A549 (cell line): Measurements from ENCODE around the gene SLC26A2. TPM values are rescaled to one million over a fixed set of nuclear protein-coding genes. Genes with fewer than 3 reads are reported as not detected.

Experiments
- ATAC-seq, 2 experiments: fragments of 200-7000 bp in 1 of 2; fragments of >200 bp in 1 of 2; cut with Nextera tagmentation in 1 of 2; cut with Tn5 transposase in 1 of 2; 3 replicates each; pipeline versions ENCODE4 v1.8.0 to v1.9.1; 2018 to 2020; ENCODE audit warnings: mild to moderate bottlenecking in 1 of 2, moderate library complexity in 1 of 2
- CTCF ChIA-PET: fragments of 300-600 bp; sonication (Branson Sonifier 250); formaldehyde crosslinking; extraction: SDS; loops from one replicate; lab custom pipeline; 2021; ENCODE audit warnings: antibody characterized with exemption, inconsistent platforms; lab: Yijun Ruan, JAX
- POLR2A ChIA-PET: fragments of 350-600 bp; formaldehyde crosslinking; extraction: SDS; loops from one replicate; lab custom pipeline; 2021; ENCODE audit warnings: antibody characterized with exemption, inconsistent platforms; lab: Yijun Ruan, JAX
- DNase-seq, 2 experiments: peaks; one replicate each; pipeline versions ENCODE4 v3.0.0 to v3.0.0-alpha.2; 2011 to 2016; ENCODE audit warnings: low read depth in 1 of 2, low spot score in 1 of 2
- FAIRE-seq: peaks from 2 replicates; lab custom pipeline; 2011; peaks lifted over from hg19 to GRCh38; lab: Jason Lieb, UNC
- H3K27ac ChIP-seq, 2 experiments: fragments of >200 bp; sonication (Bioruptor Twin); formaldehyde crosslinking; 3 replicates each; pipeline ENCODE4 v1.5.1; 2016 to 2017
- H3K4me1 ChIP-seq: fragments of >200 bp; sonication (Bioruptor Twin); formaldehyde crosslinking; 3 replicates; pipeline ENCODE4 v1.6.1; 2016
- H3K4me2 ChIP-seq: fragments of >200 bp; sonication (Bioruptor Twin); formaldehyde crosslinking; 3 replicates; pipeline ENCODE4 v1.6.1; 2016
- H3K4me3 ChIP-seq: fragments of >200 bp; sonication (Bioruptor Twin); formaldehyde crosslinking; 3 replicates; pipeline ENCODE4 v1.5.1; 2016
- H3K9me3 ChIP-seq: fragments of >200 bp; sonication (Bioruptor Twin); formaldehyde crosslinking; 3 replicates; pipeline ENCODE4 v1.6.1; 2016
- BHLHE40 ChIP-seq: IDR thresholded peaks from 2 replicates; pipeline ENCODE4 v1.6.1; 2012; ENCODE audit warnings: low read depth, low read length, inconsistent platforms
- CHD2 ChIP-seq: fragments of 150-350 bp; IDR thresholded peaks from 2 replicates; pipeline ENCODE4 v1.6.1; 2014; ENCODE audit warnings: low read length; ENCODE audit not compliant: partially characterized antibody
- CHD4 ChIP-seq: fragments of 200-600 bp; sonication (generic); IDR thresholded peaks from 2 replicates; pipeline ENCODE4 v1.6.1; 2016; ENCODE audit warnings: antibody characterized with exemption, mild to moderate bottlenecking, borderline replicate concordance
- EP300 ChIP-seq, 2 experiments: fragments of >200 bp; sonication (Bioruptor Twin); formaldehyde crosslinking; IDR thresholded peaks; 2 replicates in 1 of 2; 3 replicates in 1 of 2; pipeline ENCODE4 v1.6.1; 2016 to 2017
- FOSB ChIP-seq: fragments of 250-450 bp; sonication (Bioruptor Pico); IDR thresholded peaks from 2 replicates; pipeline ENCODE4 v1.5.0; 2020; ENCODE audit warnings: mild to moderate bottlenecking, moderate library complexity
- HOXB5 ChIP-seq: fragments of 250-450 bp; sonication (Bioruptor Pico); IDR thresholded peaks from 2 replicates; pipeline ENCODE4 v1.5.0; 2020; ENCODE audit warnings: mild to moderate bottlenecking, moderate library complexity
- JUN ChIP-seq, 2 experiments: fragments of >200 bp; sonication (Bioruptor Twin); formaldehyde crosslinking; IDR thresholded peaks; 2 replicates in 1 of 2; 3 replicates in 1 of 2; pipeline ENCODE4 v1.6.1; 2016 to 2017
- KDM1A ChIP-seq: fragments of 200-600 bp; sonication (generic); IDR thresholded peaks from 2 replicates; pipeline ENCODE4 v1.6.1; 2016; ENCODE audit warnings: low read depth, mild to moderate bottlenecking
- MAFK ChIP-seq: fragments of 450-650 bp; IDR thresholded peaks from 2 replicates; pipeline ENCODE4 v1.6.1; 2014; ENCODE audit not compliant: partially characterized antibody
- MAZ ChIP-seq: fragments of 150-350 bp; IDR thresholded peaks from 2 replicates; pipeline ENCODE4 v1.6.1; 2014; ENCODE audit warnings: antibody characterized with exemption, low read depth, low read length, borderline replicate concordance
- PHF8 ChIP-seq: fragments of 200-600 bp; sonication (generic); IDR thresholded peaks from 2 replicates; pipeline ENCODE4 v1.6.1; 2016; ENCODE audit warnings: low read depth, mild to moderate bottlenecking, antibody characterized with exemption, moderate library complexity, borderline replicate concordance
- RAD21 ChIP-seq, 2 experiments: fragments of >200 bp in 1 of 2; sonication (Bioruptor Twin) in 1 of 2; formaldehyde crosslinking in 1 of 2; IDR thresholded peaks in 1 of 2; conservative IDR thresholded peaks in 1 of 2; 2 replicates in 1 of 2; 3 replicates in 1 of 2; pipeline ENCODE4 v1.6.1; 2012 to 2018; ENCODE audit warnings: inconsistent platforms in 1 of 2
- RCOR1 ChIP-seq: fragments of 150-350 bp; IDR thresholded peaks from 2 replicates; pipeline ENCODE4 v1.6.1; 2014; ENCODE audit warnings: antibody characterized with exemption, low read length, low read depth
- SMC3 ChIP-seq: fragments of >200 bp; sonication (Bioruptor Twin); formaldehyde crosslinking; IDR thresholded peaks from 3 replicates; pipeline ENCODE4 v1.6.1; 2018; ENCODE audit warnings: inconsistent platforms
- SREBF2 ChIP-seq: fragments of 450-650 bp; IDR thresholded peaks from 2 replicates; pipeline ENCODE4 v1.6.1; 2014; ENCODE audit warnings: mild to moderate bottlenecking, moderate library complexity
- TP53 ChIP-seq: fragments of 250-450 bp; sonication (Bioruptor Pico); IDR thresholded peaks from 2 replicates; pipeline ENCODE4 v1.5.0; 2021; ENCODE audit warnings: mild to moderate bottlenecking, moderate library complexity
- ZC3H11A ChIP-seq: fragments of 450-650 bp; IDR thresholded peaks from 2 replicates; pipeline ENCODE4 v1.6.1; 2014; ENCODE audit warnings: antibody characterized with exemption, mild to moderate bottlenecking
- ZSCAN20 ChIP-seq: fragments of 250-450 bp; sonication (Bioruptor Pico); IDR thresholded peaks from 2 replicates; pipeline ENCODE4 v1.8.0; 2022; ENCODE audit warnings: mild to moderate bottlenecking, moderate library complexity
- WGBS: methylation state at CpG from one replicate; pipeline ENCODE4 v1.1.6; 2017; ENCODE audit errors: missing lambda C conversion rate; 5-methylcytosine and 5-hydroxymethylcytosine counted together
- polyA plus RNA-seq, 4 experiments: library from polyadenylated mRNA; depleted of rRNA in 3 of 4; stranded (reverse); fragments of >200 nt; fragmentation: RNase III in 1 of 4; extraction: RNeasy Plus Mini Kit Qiagen cat#74134 plus additional on column Dnase treatment in 1 of 4; gene quantifications; 2 replicates in 3 of 4; 3 replicates in 1 of 4; pipeline ENCODE4 v1.2.3, GENCODE V29; 2011 to 2017
- TF ChIP-seq, protein P1 (sequence below): fragments of >200 bp; sonication (Bioruptor Twin); formaldehyde crosslinking; IDR thresholded peaks from 2 replicates; pipeline ENCODE4 v1.6.1; 2016

SLC26A2 gene
- polyA plus RNA-seq, 2 of the 4 experiments (the other 2 are of a cell fraction): 31.9 to 32.2 TPM

DNA sequence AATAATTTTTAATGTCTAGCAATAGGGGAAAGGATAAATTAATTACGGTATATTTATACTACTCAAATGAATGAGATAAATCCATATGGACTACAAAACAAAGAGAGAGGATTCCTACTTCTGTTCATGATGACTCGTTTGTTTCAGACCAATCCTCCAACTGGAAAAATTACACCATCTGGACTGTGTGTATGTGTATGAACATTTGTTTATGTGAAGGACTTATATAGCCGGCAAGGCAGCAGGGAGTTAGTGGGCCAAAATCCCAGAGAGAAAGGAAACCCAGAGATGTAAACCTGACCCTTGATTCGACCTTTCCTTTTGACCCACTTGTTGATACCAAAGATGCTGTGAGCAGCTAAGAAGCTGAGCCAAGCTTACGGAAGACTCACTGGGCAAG, 36.1 kb upstream of the SLC26A2 start:
- no peak for TF ChIP-seq RAD21 (conservative IDR thresholded peaks at IDR 0.05 in 1 of 2, IDR thresholded peaks at IDR 0.05 in 1 of 2)
- TF ChIP-seq, protein P1, sequence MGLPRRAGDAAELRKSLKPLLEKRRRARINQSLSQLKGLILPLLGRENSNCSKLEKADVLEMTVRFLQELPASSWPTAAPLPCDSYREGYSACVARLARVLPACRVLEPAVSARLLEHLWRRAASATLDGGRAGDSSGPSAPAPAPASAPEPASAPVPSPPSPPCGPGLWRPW: no peak
- no peak for TF ChIP-seq MAZ
- TF ChIP-seq ZSCAN20 (CRISPR knock-in tag): no peak
- no peak for TF ChIP-seq RCOR1
- no peak for TF ChIP-seq CHD4
- TF ChIP-seq KDM1A: no peak
- TF ChIP-seq FOSB (CRISPR knock-in tag): no peak
- POLR2A ChIA-PET: no interaction called here
- CTCF ChIA-PET: interaction anchor here (1.2 to 19.0 kb wide), 3 partner anchors 11 to 72 kb away, joined by 3 to 386 read pairs (median 5); partner anchors contain the start of gene SLC26A2

GRCh38 chr5:149930043-149930748, 30.4 kb upstream of the SLC26A2 start:
- FAIRE-seq (no peak), ATAC-seq (peak in 1 of 2 experiments; percentile 29; a peak in 2 of 6 replicates)
- H3K4me3 ChIP-seq: no peak overlapping the region
- H3K4me2 ChIP-seq: peak overlapping the region; percentile 58
- H3K27ac ChIP-seq: peak overlapping the region; percentile 46 to 78; a peak in 4 of 6 replicates
- H3K9me3 ChIP-seq: no peaks in the 10 kb centered on the region
- CTCF ChIA-PET: interaction anchor here (0.6 to 19.0 kb wide), 4 partner anchors 30 to 294 kb away, joined by 3 to 386 read pairs (median 36); partner anchors contain the start of gene SLC26A2
- 74% methylated on average over 6 of the region's 6 CpGs for WGBS
- H3K4me1 ChIP-seq: peaks cover 28% of the 10 kb centered on the region
- TF ChIP-seq CHD2 (no peak), RAD21 (conservative IDR thresholded peaks at IDR 0.05 in 1 of 2, IDR thresholded peaks at IDR 0.05 in 1 of 2) (no peak), SMC3 (no peak), HOXB5 (CRISPR knock-in tag) (no peak)
- TF ChIP-seq, all 56 proteins: peak for 0
- POLR2A ChIA-PET: interaction anchor here (1.5 kb wide), 1 partner anchor 30 kb away, joined by 3 read pairs; the partner anchor contains the start of gene SLC26A2
- DNase-seq: no peak

More for the DNA sequence above, 36.1 kb upstream of the SLC26A2 start:
- no peak for ATAC-seq
- peak overlapping the region in 1 of 2 experiments; percentile 8; a peak in 1 of 6 replicates for H3K27ac ChIP-seq
- WGBS: 84% methylated on average over 5 of the region's 5 CpGs
- H3K4me1 ChIP-seq: no peaks in the 10 kb centered on the region
- DNase-seq: no peak
- FAIRE-seq: no peak
- H3K4me2 ChIP-seq: no peak overlapping the region
- no peaks in the 10 kb centered on the region for H3K9me3 ChIP-seq
- H3K4me3 ChIP-seq: no peak overlapping the region

DNA sequence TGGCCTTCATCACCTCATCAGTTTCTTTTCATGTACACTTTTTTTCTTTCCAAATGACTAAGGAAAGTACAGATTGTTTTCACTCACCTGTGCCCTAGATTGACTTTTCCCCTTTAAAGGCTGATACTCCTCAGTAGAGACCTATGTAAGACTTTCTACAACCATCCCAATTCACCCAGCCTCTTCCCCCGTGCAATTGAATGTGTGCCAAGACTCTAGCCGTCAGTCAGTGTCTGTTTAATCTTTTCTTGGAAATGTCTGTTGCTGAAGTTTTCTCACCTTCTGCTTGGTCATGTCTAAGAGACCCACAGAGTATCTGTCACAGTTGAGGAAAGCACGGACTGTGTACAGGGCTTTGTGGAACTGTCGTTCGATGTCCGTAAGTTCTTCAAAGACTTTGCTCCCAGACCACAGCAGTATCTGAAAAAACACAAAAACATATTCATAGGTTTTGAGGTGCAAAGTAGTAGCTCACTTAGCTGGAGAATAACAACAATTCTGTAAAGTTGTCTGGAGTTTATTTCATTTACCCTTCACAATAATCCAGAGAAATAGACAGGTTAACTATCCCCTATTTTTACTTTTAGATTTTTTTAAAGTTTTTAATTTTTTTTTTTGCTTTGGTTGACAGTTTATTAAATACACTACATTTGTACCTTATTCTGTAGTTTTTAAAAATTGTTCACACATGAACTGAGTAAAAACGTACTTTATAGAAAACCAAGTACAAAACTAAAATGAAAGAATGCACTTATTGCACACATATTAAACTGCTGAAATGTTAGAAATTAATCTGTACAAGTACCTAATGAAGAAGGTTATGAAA, 29.6 kb upstream of the SLC26A2 start:
- TF ChIP-seq SREBF2 (no peak), MAFK (peak; percentile 29), TP53 (no peak), ZC3H11A (no peak), PHF8 (no peak), EP300 (IDR thresholded peaks at IDR 0.05) (no peak), JUN (IDR thresholded peaks at IDR 0.05) (no peak), BHLHE40 (no peak)
- Histone ChIP-seq H3K27ac (peak overlapping the region; percentile 46 to 78; a peak in 4 of 6 replicates), H3K9me3 (no peaks in the 10 kb centered on the region), H3K4me2 (peak overlapping the region; percentile 58), H3K4me3 (no peak overlapping the region), H3K4me1 (peaks cover 30% of the 10 kb centered on the region)
- ATAC-seq (no peak; a peak in 2 of 6 replicates), DNase-seq (no peak), FAIRE-seq (peak; percentile 70)
- WGBS: 61% methylated on average over 7 of the region's 7 CpGs
- POLR2A ChIA-PET: interaction anchor here (6.5 kb wide), 1 partner anchor 30 kb away, joined by 61 read pairs; the partner anchor contains the start of gene SLC26A2
- CTCF ChIA-PET: interaction anchor here (1.1 to 19.0 kb wide), 4 partner anchors 11 to 97 kb away, joined by 3 to 386 read pairs (median 36); partner anchors contain the start of gene SLC26A2
